GM21526 (cell line): ENCODE data around the gene CBFA2T2.
"Not testable (repeated sequence)": the region's sequence is repeated elsewhere in the genome, so short reads cannot be mapped to it uniquely, and the experiment has no call there.

Source experiments
- ATAC-seq: cut with Tn5 transposase; IDR thresholded peaks from one replicate; pipeline ENCODE4 v1.9.1; 2021; ENCODE audit warnings: moderate library complexity; ENCODE audit not compliant: unreplicated experiment, low FRiP score

The CBFA2T2 gene

GRCh38 chr20:33646959-33647602, 157.2 kb downstream of the CBFA2T2 start:
- ATAC-seq: not testable (repeated sequence)

DNA sequence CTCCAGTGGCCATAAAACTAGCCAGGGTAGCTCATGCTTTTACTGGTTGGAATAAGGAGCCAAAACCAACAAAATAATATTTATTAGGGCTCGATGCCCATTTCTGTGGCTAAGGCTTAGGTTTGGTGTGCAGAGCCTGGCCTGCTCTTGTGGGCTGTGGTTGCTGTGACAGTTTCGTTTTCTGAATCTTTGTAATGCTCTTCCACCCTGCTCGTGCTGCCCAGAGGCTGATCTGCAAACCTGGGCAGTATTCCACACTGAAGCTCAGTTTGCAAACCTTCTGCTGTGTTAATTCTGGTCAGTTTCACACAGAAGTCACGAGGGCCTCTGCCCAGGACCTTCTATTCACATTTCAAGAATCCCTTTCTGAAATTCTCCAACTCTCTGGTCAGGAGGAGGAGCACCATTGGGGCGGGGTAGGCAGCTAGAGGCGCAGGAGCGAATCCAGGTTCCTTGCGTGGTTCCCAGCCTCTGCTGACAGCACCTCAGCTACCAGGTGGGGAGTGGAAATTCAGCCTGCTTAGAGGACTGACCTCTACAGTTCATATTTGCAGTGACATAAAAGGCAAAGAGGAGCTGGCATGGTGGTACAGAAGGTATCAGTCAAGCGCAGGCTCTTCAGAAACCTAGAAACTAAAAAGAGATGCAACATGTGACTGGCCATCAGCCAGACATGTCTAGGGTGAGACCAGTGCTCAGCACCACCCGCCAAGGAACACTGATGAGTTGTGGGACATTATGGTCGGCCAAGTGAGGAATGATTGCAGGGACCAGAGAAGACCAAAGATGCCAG, 157.9 kb downstream of the CBFA2T2 start:
- peak; percentile 51 for ATAC-seq

- ATAC-seq: no peak
Observed at GRCh38 chr20:33648396-33649004, 158.6 kb downstream of the CBFA2T2 start.

- ATAC-seq: no peak
Observed at GRCh38 chr20:33649201-33649681, 159.3 kb downstream of the CBFA2T2 start.

DNA sequence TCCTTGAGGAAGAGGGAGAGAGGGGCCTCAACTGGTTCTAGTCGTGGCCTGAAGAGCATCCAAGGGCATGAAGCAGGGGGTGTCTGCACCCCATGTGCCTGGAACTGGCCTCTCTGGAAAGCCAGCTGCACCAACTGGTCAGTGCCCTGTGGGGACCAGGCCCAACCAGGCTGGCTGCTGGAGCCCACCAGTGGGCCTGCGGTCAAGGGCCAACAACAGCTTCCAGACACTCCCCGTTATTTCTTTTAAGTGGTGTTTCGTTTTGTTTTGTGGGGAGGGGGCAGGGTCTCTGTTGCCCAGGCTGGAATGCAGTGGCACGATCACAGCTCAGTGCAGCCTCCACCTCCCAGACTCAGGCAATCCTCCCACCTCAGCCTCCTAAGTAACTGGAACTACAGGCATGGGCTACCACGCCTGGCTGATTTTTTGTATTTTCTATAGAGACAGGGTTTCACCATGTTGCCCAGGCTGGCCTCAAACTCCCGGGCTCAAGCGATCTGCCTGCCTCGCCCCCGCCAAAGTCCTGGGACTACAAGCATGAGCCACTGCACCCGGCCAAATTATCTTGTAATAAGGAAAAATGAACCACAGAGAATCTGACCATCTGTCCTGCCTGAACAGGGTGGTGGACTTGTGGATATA, 160.3 kb downstream of the CBFA2T2 start:
- no peak for ATAC-seq

DNA sequence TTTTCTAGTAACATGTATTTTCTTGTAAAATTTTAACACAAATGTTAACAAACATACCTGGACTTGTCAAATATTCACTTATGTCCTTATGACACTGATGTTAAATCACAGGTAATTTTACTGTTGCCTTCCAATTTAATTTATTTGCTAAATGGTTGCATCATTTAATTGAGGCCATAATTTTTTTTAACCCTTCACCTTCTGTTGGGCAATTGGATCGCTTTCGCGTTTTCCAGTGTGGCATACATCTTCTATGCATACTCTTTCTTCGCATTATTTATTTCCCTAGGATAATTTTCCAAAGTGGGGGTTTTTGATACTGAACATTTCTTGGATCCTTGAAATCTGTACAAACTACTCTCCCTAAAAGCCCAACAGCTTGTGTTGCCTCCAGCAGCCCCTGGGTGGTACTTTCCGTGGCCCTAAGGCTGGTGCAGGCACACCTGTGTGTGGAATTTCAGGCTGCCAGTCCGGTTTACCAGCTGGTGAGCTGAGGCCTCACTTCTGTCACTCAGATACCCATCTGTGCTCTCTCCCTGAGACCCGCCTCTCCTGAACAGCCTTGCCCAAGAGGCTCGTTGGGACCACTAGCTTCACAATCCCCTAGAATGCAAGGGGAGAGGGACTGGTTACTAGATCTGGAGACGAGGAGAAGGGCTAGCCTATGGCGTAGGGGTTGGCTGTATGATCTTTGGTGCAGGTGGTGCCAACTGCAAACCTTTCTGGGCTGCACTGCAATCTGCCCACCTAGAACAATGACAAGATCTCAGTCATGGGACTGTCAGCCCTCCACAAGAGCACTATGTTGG, 161.1 kb downstream of the CBFA2T2 start:
- ATAC-seq: no peak

- ATAC-seq: no peak
Observed at GRCh38 chr20:33651562-33652048, 161.7 kb downstream of the CBFA2T2 start.

DNA sequence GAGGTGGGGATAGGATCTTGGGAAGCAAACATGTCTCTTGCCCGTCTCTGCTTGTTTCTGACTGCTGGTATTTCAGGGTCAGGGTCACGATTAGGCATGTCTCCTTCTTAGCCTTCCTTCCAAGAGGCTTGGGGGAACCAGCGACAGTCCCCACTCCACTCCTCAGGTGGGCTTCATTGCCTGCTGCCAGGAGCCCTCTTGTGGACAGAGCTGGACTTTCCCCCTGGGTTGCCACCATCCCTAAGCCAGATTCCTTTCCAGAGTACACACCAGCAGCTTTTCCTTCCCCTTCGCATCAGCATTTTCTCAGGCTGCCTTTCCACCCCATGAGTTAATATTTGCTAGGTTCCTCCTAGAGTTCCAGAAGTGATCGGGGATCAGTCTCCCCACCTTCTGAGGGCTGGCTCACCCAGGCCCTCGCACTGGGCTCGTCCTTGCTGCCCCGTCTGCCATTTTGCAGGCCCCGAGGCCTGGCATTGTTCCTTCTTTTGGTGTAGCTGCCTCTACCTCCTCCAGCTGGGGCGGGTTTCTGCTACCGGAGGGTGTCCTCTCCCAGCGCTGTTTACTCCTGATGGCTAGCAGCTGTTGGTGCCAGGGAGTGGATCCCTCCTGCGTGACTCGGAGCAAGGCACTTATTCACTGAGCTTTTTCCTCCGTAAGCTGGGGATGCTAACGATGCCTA, 163.5 kb downstream of the CBFA2T2 start:
- ATAC-seq: no peak

DNA sequence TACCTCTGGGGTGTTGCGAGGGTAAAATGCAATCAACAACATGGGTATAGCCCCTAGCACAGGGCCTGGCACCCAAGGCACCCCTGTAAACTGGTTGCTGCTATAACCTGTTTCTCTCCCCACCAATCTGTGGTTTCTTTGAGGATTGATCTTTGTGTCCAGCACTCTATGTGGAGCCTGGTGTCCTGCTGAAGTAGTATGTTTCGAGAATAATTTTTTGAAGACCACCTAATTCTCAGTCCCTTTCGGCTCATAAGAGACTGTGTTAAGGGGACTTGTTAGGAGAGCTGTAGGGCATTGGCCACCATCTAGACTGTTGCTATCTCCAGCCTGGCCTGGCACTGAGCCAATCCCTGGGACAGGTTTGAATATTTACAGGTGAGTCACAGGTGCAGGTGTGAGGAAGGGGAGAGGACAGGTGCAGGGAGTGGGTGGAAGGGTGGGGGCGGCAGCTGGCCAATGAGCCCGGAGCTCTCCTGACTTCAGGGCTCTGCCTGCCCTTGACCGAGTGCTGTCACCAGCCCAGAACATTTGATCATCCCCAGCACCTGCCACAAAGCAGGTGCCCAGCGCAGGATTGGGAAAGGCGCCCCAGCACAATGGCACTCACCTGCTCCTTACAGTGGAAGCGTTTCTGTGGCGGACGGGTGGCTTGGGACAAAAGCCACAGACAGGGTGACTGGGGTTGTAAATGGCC, 164.2 kb downstream of the CBFA2T2 start:
- no peak for ATAC-seq

- ATAC-seq: no peak
Observed at GRCh38 chr20:33654680-33655161, 164.8 kb downstream of the CBFA2T2 start.

DNA sequence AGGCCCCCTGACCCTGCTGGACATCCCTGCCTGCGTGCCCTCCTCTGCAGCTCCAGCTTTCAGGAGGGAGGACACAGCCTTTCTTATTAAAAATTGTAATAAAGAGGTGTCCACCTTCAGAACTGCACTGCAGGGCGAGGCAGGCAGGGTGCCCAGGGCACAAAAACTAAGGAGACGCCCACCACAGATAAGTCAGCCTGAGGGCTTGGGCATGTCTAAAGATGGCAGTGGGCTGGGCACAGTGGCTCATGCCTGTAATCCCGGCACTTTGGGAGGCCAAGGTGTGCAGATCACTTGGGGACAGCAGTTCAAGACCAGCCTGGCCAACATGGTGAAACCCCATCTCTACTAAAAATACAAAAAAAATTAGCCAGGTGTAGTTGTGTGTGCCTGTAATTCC, 165.3 kb downstream of the CBFA2T2 start:
- ATAC-seq: no peak

- ATAC-seq: no peak
Observed at GRCh38 chr20:33656010-33656782, 166.3 kb downstream of the CBFA2T2 start.

DNA sequence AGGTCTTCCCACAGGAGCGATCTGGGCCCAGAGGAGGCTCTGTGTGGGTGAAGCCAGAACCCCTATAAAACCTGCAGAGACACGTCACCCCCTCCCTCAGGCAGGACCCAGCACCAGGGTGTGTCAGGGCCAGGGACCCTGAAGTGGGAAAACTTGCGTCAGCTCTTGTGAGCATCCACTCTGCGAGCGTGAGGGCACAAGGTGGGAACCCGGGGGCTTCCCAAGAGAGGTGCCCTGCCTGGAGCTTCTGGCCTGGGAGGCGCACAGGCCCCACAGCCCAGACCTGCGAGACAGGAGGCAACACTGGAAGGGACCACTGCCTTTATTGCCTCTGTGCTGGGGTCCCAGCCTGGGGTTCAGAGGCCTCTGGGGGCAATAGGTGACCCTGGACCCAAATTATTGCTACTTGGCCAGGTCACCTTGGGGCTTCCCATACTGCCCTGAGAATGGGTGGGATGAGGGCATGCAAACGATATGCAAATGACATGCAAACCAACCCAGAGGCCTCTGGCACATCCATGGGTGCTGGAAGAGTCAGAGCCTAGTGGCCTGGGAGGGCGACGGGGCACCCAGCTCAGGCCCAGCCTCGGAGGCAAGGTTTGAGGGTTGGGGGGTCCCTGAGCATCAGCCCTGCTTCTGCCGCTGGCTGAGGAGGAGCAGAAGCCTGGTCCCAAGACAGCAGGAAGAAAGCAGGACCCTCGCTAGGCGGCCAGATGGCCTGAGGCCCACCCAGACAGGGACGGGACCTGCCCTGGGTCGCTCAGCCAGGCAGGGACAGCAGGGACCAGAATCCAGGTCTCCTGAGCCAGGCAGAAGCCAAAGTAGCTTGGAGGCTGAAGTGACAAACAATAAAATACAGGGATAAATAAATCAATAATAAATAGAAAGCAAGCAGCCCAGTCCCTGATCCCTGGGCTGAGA, 167.1 kb downstream of the CBFA2T2 start:
- no peak for ATAC-seq

- ATAC-seq: no peak
Observed at GRCh38 chr20:33657704-33658095, 167.8 kb downstream of the CBFA2T2 start.

- ATAC-seq: no peak
Observed at GRCh38 chr20:33658510-33658909, 168.6 kb downstream of the CBFA2T2 start.

DNA sequence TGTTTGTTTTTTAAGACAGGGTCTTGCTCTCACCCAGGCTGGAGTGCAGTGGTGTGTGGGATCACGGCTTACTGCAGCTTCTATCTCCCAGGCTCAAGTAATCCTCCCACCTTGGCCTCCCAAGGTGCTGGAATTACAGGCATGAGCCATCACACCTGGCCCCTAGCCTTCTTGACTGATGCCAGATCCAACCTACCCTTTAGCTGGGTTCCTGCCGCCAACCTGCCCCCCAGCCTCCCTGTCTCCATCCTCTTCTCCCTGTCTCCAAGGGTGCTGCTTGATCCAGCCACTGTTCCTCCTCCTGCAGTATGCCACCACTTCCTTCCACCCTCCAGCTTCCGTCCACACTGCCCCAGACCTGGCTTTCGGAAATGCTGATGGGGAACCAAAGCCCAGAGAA, 169.0 kb downstream of the CBFA2T2 start:
- ATAC-seq: no peak
